ENCODE data around the gene TTC39C. TPM values are rescaled to one million over a fixed set of nuclear protein-coding genes. Genes with fewer than 3 reads are reported as not detected.

Gene TTC39C
- total RNA-seq, 2 experiments from 2014 or later: 82.6 to 91.8 TPM

- Mint-ChIP-seq H3K9me3 (no peaks in the 10 kb centered on the region), H3K27ac (peak overlapping the region; percentile 37), H3K4me1 (ENCODE audit: low read depth) (peaks cover 29% of the 10 kb centered on the region), H3K36me3 (ENCODE audit: low read depth) (peaks cover 81% of the 10 kb centered on the region), H3K27me3 (no peaks in the 10 kb centered on the region), H3K4me3 (peak overlapping the region; percentile 20)
- Histone ChIP-seq H3K4me3 (ENCODE audit: low read length) (no peak overlapping the region), H3K4me1 (ENCODE audit: insufficient read depth, low read length) (peaks cover 10% of the 10 kb centered on the region), H3K9me3 (ENCODE audit: control insufficient read depth in 1 of 2, insufficient read depth in 1 of 2, low read length in 2 of 2) (no peaks in the 10 kb centered on the region), H3K27me3 (ENCODE audit: control insufficient read depth in 1 of 2, insufficient read depth in 2 of 2, low read length in 2 of 2) (no peaks in the 10 kb centered on the region), H3K27ac (ENCODE audit: low read depth in 1 of 2, low read length in 2 of 2) (no peak overlapping the region), H3K36me3 (ENCODE audit: insufficient read depth, low read length) (peaks cover 73% of the 10 kb centered on the region)
- no peak for DNase-seq
- ChIA-PET CTCF (no interaction called here), POLR2A (interaction anchor here (1.3 kb wide), 1 partner anchor 11 kb away, joined by 3 read pairs; no protein-coding TSS in a partner anchor)
- ATAC-seq (ENCODE audit: poor library complexity): no peak
- no peak for TF ChIP-seq CTCF (IDR thresholded peaks at IDR 0.05)
- intact Hi-C loops (cut with DNase I, micrococcal nuclease): no loop called here
Measured at GRCh38 chr18:24104486-24104885, 89.9 kb downstream of the TTC39C start.

DNA sequence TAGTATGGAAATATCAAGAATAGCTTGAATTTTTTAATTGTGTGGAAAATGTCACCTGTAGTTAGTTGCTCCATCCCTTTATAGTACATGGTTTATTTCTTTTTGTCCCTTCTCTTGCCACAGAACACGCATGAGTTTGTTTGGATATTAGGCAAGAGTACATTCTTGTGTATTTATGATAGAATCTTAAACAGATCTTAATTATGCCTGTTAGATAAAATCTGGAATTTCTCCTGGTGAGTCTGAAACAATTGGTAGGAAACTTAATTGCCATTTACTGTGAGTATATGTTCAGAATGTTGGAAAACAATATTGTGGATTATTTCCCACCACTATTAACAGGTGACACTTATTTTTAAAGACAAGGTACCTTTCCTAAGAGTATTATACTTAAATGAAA lies 94.1 kb downstream of the TTC39C start:
- no peak overlapping the region for H3K4me3 ChIP-seq (ENCODE audit: low read length)
- no peaks in the 10 kb centered on the region for H3K27me3 Mint-ChIP-seq
- ATAC-seq (ENCODE audit: poor library complexity) (no peak), DNase-seq (no peak)
- H3K36me3 ChIP-seq (ENCODE audit: insufficient read depth, low read length): peaks cover 58% of the 10 kb centered on the region
- POLR2A ChIA-PET: no interaction called here
- intact Hi-C loops (cut with DNase I, micrococcal nuclease): no loop called here
- peaks cover 20% of the 10 kb centered on the region for H3K4me1 ChIP-seq (ENCODE audit: insufficient read depth, low read length)
- no peaks in the 10 kb centered on the region for H3K9me3 Mint-ChIP-seq
- CTCF ChIA-PET: interaction anchor here (0.7 kb wide), 1 partner anchor 466 kb away, joined by 5 read pairs; no protein-coding TSS in a partner anchor
- H3K9me3 ChIP-seq (ENCODE audit: control insufficient read depth in 1 of 2, insufficient read depth in 1 of 2, low read length in 2 of 2): no peaks in the 10 kb centered on the region
- no peak overlapping the region for H3K27ac ChIP-seq (ENCODE audit: low read depth in 1 of 2, low read length in 2 of 2)
- peaks cover 26% of the 10 kb centered on the region for H3K4me1 Mint-ChIP-seq (ENCODE audit: low read depth)
- H3K27ac Mint-ChIP-seq: peak overlapping the region; percentile 33
- H3K4me3 Mint-ChIP-seq: no peak overlapping the region
- no peak for TF ChIP-seq CTCF (IDR thresholded peaks at IDR 0.05)
- no peaks in the 10 kb centered on the region for H3K27me3 ChIP-seq (ENCODE audit: control insufficient read depth in 1 of 2, insufficient read depth in 2 of 2, low read length in 2 of 2)
- H3K36me3 Mint-ChIP-seq (ENCODE audit: low read depth): peaks cover 67% of the 10 kb centered on the region

GRCh38 chr18:24111936-24112335 lies 97.4 kb downstream of the TTC39C start:
- Mint-ChIP-seq H3K27ac (peak overlapping the region; percentile 66), H3K27me3 (no peaks in the 10 kb centered on the region), H3K36me3 (ENCODE audit: low read depth) (peaks cover 68% of the 10 kb centered on the region), H3K4me3 (no peak overlapping the region), H3K9me3 (no peaks in the 10 kb centered on the region), H3K4me1 (ENCODE audit: low read depth) (peaks cover 40% of the 10 kb centered on the region)
- peaks cover 22% of the 10 kb centered on the region for H3K4me1 ChIP-seq (ENCODE audit: insufficient read depth, low read length)
- TF ChIP-seq CTCF (IDR thresholded peaks at IDR 0.05): no peak
- DNase-seq: no peak
- ChIA-PET POLR2A (interaction anchor here (0.6 kb wide), 1 partner anchor 97 kb away, joined by 3 read pairs; no protein-coding TSS in a partner anchor), CTCF (no interaction called here)
- ATAC-seq (ENCODE audit: poor library complexity): no peak
- H3K27me3 ChIP-seq (ENCODE audit: control insufficient read depth in 1 of 2, insufficient read depth in 2 of 2, low read length in 2 of 2): no peaks in the 10 kb centered on the region
- no peak overlapping the region for H3K27ac ChIP-seq (ENCODE audit: low read depth in 1 of 2, low read length in 2 of 2)
- intact Hi-C loops (cut with DNase I, micrococcal nuclease): no loop called here
- H3K36me3 ChIP-seq (ENCODE audit: insufficient read depth, low read length): peaks cover 73% of the 10 kb centered on the region
- no peaks in the 10 kb centered on the region for H3K9me3 ChIP-seq (ENCODE audit: control insufficient read depth in 1 of 2, insufficient read depth in 1 of 2, low read length in 2 of 2)
- H3K4me3 ChIP-seq (ENCODE audit: low read length): no peak overlapping the region
